Astrocyte (in vitro differentiated cells and primary cell): ENCODE data around the gene EVC.

ENCODE experiments used
- EZH2 ChIP-seq: IDR thresholded peaks from 2 replicates; pipeline ENCODE4 v1.6.1; 2012; ENCODE audit warnings: mild to moderate bottlenecking, low read length, inconsistent platforms; ENCODE audit not compliant: insufficient read depth
- TF ChIP-seq, protein P1 (sequence below): IDR thresholded peaks from 2 replicates; pipeline ENCODE4 v1.5.1; 2011; ENCODE audit warnings: low read depth, mild to moderate bottlenecking, inconsistent platforms, low read length, moderate library complexity; ENCODE audit not compliant: insufficient read depth

DNA sequence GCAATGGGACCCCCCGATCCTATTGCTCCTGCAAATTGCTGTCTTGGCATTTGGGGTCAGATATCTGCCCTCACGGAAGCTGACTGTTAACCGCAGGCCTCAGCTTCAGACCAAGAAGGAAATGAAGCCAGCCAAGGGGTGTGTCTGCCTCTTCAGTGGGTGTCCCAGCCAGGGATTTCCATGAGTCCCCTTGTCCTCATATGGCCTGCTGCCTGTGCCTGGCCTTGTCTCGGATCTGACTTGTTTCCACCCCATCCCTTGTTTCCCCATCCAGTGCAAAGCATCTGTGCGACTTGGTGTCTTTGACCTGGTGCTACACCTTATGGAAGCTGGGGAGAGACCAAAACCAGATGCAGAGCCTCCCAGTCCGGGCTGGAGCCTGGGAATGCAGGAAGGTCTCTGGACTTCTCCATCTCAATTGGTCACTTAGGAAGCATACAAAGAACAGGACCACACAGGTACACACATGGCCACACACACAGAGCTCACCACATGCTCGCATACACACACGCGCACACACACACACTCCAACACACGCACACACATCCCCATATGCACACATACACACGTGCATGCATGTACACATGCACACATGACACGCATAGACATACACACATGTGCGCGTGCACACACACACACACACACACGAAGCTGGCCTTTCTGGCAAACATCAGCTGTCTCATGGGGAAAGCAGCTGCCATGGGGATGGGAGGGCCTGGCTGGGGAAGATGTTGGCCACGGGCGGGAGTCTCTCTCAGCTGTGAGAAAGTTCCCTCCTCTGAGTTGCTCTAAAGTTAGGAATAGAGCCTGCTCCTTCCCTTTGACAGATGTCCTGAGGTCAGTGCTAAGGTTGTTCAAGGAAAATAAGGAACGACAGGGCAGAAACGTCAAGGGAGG lies 116.4 kb downstream of the EVC start:
- TF ChIP-seq, protein P1, sequence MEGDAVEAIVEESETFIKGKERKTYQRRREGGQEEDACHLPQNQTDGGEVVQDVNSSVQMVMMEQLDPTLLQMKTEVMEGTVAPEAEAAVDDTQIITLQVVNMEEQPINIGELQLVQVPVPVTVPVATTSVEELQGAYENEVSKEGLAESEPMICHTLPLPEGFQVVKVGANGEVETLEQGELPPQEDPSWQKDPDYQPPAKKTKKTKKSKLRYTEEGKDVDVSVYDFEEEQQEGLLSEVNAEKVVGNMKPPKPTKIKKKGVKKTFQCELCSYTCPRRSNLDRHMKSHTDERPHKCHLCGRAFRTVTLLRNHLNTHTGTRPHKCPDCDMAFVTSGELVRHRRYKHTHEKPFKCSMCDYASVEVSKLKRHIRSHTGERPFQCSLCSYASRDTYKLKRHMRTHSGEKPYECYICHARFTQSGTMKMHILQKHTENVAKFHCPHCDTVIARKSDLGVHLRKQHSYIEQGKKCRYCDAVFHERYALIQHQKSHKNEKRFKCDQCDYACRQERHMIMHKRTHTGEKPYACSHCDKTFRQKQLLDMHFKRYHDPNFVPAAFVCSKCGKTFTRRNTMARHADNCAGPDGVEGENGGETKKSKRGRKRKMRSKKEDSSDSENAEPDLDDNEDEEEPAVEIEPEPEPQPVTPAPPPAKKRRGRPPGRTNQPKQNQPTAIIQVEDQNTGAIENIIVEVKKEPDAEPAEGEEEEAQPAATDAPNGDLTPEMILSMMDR: no peak
- no peak for TF ChIP-seq EZH2
